HG03159 (cell line): ENCODE measurements around the gene NEK8.
A peak's percentile ranks its signal among the peaks of the same experiment; 100 is the strongest.
"Not testable (repeated sequence)": the region's sequence is repeated elsewhere in the genome, so short reads cannot be mapped to it uniquely, and the experiment has no call there.

ENCODE experiments used
- ATAC-seq: cut with Tn5 transposase; IDR thresholded peaks from one replicate; pipeline ENCODE4 v1.9.1; 2021; ENCODE audit warnings: mild to moderate bottlenecking, moderate library complexity; ENCODE audit not compliant: unreplicated experiment

Gene NEK8

DNA sequence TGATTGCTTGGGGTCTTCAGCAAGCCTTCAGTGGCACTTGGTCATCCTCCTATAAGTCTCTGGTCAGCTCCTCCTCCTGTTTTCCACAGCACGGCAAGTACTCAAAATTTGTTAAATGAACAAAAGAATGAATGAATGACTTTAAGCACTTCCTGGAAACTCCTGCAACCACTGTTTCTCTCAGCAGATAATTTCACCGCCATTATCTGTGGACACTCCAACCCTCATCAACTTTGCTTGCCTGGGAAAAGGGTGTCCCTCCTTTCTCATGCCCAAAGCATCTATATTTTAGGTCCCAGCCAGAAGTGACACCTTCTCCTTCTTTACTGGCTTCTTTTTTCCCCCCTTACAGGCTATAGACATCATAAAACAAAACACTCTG, 21.3 kb upstream of the NEK8 start:
- ATAC-seq = no peak

DNA sequence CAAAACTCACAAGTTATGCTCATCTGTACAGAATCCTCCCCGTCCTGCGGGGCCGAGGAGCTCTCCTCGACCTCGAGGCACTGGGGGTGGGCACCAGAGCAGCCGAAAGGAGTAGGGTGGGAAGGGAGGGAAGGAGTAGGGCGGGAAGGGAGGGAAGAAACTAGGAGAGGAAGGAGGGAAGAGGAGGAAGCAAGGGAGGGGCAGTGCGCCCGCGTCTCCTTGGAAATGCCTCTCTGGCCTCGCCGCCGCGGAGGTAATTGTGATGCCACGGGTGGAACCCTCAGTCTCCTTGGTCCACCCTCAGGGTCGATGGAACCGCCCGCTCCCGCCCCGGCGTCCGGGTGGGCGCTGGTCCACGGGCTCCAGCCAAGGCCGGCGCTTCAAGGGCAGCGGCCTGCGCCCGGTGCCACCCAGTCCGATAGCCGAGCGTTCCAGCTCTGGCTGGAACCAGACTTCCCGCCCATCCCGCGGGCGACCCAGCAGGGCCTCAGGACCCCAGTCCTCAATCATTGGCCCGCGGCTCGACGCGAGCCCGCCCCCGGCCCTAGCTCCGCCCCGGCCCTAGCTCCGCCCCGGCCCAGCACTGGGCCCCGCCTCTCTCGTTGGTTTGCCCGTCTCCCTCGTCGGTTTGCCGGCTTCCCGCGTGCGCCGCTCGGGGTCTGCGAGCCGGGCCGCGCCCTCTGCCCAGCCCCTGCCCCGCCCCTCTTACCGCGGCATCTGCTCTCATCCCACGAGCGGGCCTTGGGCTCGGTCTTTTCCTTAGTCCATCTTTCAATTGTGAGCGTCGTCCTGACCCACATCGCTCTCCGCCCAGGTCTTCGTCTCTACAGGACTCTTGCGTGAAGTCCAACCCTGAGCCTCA, 17.5 kb upstream of the NEK8 start:
- peak; percentile 71 for ATAC-seq

DNA sequence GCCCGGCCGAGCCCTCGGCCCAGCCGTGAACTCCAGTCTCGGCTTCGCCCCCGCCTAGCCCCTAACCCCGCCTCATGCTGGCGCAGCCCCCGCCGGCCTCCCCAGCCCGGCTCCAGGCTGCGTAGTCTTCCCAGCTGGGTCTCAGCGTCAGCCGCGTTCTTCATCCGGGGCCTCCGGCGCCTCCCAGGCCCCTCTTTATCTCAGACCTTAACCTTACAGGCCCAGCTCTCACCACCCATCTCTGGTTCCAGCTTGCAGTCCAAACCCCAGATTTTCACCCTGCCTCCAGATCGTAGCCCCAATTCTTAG, 16.9 kb upstream of the NEK8 start, which contains the start of gene PROCA1:
TSS of gene PROCA1 (minus strand) at position 166 of the 309 bp plus-strand sequence. CDS start 228 bp downstream, outside the sequence.
- peak; percentile 17 for ATAC-seq

DNA sequence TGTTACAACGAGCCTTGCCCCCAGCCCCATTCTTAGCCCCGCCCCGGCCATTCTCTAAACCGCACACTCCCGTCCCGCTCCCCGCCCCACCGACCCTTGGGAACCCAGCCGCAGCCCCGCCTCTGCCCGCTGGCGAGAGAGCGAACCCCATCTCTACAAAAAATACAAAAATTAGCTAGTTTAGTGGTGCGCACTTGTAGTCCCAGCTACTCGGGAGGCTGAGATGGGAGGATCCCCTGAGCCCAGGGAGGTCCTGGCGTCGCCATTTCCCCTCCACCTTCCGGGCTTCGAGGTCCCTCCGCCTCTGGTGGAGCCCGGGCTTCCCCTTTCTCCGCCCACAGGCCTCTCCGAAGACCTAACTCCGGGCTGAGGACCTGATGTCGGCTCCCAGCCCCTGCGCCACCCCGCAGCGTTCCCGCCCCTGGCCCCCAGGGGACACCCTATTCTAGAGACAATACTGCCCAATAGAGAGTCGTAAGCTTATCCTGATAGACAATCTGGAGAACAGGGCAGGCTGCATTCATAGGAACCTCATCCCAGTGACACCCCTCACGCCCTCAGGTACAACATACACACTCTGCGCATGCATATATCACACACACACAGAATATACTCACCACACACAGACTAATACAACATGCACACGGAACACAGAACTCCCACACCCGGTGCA, 16.4 kb upstream of the NEK8 start:
- ATAC-seq = no peak

DNA sequence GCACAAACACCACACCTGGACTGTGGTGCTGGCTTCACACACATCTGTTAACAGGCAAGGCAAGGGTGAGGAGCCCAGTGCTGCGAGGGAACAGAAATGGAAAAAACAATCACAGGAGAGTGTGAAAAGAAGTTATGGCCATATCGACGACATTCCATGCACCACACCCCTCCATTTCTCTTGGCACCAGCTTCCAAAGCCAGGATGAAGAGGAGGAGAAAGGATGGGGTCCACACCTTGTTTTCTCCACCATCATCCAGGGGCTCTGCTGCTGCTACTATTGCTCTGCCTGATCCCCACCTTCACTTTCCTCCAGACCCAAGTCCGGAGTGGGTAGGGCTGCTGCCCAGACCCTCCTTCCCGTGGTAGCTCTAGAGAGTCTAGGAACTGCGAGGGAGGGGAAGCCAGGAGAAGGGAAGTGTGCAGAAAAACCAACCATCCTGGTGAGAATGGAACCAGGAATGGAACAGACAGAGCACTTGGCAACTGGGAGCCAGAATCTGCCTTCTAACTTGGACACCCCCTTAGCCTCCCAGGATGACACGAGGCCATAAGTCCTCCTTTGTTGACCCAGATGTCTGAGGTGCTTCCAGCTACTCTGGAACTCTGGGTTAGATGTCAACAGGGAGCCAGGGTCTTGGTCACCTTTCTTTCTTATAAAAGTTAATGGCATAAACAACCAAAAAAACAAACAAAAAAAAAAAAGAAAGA, 15.7 kb upstream of the NEK8 start:
- no peak for ATAC-seq

DNA sequence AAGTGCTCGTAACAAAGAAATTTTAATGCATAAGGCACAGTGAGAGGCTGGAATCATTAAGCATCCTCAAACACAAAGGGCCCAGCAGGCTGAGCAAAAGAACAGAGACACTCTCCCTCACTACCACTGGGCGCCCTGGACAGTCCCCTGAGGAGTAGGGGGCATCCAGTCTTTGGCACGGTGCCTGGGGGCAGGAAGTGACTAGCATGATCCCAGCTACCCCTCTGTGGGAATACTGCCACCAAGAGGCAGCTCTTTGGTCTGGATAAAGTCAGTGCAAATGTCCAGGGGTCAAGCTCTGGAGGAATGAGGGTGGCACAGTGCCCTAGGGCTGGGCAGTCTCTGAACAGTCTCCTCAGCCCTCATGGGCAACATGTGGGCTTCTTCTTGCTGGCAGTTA, 14.3 kb upstream of the NEK8 start:
- no peak for ATAC-seq

DNA sequence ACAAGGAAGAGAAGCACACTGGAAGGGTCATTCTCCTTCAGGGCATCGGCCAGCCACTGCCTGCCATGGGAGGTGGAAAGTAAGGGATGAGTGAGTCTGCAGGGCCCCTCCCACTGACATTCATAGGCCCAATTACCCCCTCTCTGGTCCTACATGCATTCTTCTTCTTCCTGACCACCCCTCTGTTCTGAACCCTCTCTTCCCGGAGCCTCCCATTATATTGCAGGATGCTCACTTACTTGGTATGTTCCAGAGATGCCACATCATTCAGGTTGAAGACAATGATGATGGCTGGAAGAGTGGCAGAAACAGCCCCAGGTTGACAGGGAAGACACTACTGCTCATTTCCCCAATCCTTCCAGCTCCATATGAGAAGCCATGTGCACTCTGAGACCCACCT, 13.4 kb upstream of the NEK8 start:
- ATAC-seq = no peak

DNA sequence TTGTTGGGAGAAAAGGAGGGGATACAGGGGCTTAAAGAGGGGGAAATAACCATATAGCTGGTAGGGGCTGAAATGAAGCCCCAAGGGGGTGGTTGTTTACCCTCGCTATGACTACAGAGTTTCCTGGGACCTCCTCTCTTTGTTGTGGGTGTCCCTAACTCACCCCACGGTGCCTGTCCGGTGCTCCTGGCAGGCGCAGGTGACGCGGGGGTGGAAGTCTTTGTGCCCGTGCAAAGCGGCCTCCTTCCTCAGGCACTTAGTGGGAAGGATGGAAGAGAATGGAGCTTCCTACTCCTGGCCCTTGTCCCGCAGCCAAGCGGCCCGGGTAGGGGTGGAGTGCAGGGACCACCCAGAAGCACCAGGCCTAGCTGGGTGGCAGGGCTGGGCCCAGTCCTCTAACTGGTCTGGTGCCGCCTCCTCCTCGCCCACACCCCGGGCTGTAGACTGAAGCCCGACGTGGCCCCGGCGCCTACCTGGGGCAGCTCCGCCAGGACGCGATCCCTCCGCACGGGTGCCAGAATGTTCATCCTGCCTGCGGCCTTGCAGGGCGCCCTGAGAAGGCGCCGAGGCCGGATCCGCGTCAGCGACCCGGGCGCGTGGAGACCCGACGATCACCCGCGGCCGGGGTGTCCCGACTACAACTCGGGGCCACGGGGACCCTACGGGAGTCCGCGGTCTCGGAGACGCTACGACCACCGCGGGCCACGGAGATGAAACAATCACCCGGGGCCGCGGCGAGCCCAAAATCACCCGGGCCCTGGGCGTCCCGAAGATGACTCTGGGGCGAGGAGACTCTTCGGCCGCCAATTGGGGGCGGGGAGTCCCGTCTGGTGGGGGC, 11.6 kb upstream of the NEK8 start:
- no peak for ATAC-seq

DNA sequence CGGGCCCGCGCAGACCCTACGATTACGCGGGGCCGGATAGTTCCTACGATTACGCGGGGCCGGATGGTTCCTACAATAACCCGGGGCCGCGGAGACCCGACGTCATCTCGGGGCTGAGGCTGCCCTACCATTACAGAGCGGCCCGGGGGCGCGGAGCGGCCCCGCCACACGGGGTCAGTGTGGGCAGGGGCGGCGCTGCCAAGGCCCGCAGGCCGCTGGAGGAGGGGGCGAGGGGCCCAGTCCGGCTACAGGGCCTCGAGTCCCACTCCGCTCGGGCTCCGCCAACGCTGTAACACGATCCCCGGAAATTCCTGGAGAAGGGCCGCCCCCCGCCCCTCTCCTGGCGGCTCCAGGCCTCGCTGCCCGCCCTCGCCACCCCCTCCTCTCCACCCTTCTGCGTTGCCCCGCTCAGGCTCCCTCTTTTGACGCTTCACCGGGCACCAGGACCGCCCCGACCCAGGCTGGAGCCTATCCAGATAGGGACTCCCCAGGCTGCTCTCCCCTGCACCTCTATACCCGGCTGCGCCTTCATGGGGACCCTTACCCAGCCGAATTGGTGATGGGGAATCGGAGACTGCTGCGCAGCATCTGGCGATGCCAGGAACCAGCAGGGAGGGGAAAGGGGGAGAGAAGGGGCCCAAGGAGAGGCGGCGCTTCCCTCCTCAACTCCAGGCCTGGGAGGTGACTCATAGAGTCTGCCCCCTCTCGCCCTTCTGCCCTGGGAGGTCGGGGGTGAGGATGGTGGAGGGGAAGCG, 10.8 kb upstream of the NEK8 start, which contains the start of gene RAB34:
TSS of gene RAB34 (minus strand) at position 291 of the 755 bp plus-strand sequence. CDS start 602 bp downstream, outside the sequence.
- no peak for ATAC-seq

DNA sequence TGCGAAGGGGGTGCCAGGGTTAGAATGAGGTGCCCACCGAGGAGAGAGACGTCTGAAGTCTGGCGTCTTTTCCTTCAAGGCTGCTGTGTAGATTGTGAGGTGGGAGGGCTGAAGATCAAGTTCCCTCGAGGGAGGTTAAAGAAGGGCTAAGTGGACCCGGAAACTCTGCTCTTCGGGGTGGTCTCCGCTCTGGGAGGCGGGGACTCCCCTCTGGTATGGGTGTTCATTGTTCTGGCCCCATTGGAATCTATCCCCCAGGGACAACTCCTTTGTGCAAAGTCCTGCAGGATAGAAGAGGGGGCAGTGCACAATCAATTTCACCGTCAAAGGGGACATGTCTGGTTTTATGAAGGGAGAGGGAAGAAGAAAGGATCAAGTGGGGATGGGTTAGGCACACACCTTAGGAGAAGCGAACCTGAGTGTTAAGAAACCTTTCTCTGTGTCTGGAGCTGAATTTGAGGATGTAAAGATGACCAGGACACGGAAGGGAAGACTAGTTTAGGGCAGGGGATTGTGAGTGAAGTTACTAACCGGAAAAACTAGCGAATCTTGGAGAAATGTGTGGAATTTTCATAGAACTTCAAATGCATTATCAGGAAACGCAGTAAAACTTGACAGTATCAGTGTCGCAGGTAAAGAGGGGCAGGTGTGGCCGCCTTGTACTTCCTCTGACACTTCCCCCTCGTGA, 10.1 kb upstream of the NEK8 start:
- ATAC-seq = no peak

DNA sequence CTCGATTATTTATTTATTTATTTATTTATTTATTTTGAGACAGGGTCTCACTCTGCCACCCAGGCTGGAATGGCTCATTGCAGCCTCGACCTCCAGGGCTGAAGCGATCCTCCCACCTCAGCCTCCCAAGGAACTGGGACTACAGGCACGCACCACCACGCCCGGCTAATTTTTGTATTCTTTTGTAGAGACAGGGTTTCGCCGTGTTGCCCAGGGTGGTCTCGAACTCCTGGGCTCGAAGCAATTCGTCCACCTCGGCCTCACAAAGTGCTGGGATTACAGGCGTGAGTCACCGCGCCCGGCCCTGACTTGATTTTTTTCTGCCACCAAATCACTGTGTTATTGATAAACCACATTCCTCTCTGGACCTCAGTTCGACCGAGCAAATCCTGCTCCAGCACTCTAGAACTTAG, 9.6 kb upstream of the NEK8 start:
- no peak for ATAC-seq

DNA sequence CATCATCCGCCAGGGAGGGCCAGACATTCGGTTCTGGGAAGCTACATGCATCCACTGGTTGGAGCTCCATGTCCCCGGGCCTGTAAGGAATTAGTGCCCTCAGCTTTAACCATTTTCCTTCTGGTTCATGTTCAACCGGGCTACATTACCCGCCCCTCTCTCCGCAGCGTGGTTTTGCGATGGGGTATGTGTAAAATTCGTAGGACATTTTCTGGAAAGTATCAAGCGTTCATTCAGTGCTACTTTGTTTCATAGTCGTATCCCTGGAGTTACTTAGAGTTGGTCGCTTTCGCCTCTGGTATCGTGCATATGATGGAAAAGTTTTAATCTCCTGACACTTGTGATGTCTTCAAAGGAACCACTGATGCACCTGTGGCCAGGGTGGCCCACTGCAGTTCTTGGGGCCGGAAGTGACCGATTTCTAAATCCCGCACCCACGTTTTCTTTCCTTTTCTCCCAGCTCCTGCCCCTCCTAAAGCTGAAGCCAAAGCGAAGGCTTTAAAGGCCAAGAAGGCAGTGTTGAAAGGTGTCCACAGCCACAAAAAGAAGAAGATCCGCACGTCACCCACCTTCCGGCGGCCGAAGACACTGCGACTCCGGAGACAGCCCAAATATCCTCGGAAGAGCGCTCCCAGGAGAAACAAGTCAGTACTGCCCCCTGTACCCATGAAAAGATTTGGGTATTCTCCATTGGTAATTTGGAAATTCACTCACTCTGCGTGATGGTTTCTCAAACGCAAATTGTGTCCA, 8.2 kb upstream of the NEK8 start:
- ATAC-seq = no peak

DNA sequence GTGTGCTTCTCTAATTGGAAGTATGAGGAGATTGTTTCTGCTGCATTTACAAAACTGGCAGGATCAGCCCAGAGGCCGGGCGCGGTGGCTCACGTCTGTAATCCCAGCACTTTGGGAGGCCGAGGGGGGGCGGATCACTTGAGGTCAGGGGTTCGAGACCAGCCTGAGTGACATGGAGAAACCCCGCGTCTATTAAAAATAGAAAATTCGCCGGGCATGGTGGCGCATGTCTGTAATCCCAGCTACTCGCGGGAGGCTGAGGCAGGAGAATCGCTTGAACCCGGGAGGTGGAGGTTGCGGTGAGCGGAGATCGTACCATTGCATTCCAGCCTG, 7.6 kb upstream of the NEK8 start:
- ATAC-seq = not testable (repeated sequence)

DNA sequence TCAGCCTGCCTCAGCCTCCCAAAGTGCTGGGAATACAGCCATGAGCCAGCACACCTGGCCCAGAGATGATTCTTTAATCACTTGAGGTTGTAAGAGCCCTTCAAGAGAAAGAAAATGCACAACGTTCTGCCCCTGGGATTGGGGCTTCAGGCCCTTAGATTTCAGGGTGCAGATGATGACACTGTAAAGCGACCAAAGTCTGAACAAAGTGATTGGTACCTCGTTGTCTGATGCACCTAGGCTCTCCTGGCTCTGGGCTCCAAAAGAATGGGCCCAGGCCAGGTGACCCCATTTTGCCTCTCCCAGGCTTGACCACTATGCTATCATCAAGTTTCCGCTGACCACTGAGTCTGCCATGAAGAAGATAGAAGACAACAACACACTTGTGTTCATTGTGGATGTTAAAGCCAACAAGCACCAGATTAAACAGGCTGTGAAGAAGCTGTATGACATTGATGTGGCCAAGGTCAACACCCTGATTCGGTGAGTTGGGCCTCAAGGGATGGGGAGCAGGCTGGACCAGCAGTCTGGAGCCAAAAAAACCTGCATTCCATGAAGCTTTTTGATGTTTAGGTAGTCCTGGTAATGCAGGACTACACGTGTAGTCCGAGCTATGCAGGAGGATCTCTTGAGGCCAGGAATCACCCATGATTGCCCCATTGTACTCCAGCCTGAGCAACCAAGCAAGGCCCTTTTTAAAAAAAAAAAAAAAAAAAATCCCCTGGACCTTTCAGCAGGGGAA, 6.0 kb upstream of the NEK8 start:
- ATAC-seq = no peak

DNA sequence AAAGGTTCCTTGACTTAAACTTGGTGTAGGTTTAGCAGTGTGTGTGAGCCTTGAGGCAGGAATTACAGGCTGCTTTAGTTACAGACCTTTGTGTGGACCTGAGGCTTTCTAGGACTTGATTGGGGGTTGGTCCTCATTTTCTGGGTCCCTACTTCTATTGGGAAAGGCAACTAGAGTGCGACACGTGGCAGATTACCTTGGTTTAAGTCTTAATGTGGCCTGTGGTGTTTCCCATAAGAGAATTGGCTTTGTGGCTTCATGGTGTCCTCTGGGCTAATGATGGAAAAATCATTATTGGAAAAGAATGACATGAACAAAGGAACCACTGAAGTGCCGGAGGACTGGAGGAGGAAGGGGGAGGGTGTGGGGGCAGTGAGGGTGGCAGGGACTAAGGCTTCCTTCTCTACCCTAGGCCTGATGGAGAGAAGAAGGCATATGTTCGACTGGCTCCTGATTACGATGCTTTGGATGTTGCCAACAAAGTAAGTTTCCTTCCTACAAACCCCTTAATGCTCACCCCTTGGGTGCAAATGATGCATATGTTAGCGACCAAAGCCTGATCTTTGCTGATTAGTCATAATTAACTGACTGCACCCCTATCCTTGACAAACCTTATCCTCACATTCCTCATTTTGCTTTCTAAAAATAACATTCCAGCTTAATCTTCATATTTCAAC, 5.3 kb upstream of the NEK8 start:
- ATAC-seq = no peak

DNA sequence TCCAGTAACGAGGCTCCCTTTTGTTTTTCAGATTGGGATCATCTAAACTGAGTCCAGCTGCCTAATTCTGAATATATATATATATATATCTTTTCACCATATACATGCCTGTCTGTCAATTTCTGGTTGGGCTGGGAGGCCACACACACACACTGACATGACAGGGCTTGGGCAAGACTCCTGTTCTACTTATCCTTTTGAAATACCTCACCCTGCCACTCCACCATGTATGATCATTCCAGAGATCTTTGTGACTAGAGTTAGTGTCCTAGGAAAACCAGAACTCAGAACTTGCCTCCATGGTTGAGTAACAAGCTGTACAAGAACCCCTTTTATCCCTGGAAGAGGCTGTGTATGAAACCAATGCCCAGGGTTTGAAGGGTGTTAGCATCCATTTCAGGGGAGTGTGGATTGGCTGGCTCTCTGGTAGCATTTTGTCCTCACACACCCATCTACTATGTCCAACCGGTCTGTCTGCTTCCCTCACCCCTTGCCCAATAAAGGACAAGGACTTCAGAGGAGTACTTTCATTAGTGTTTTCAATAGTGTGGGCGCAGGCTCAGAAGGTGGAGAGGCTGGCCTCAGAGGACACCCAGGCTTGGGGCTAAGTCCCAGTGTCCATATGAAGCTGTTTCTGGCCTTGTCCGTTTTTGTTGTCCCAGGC, 4.6 kb upstream of the NEK8 start:
- ATAC-seq = not testable (repeated sequence)

DNA sequence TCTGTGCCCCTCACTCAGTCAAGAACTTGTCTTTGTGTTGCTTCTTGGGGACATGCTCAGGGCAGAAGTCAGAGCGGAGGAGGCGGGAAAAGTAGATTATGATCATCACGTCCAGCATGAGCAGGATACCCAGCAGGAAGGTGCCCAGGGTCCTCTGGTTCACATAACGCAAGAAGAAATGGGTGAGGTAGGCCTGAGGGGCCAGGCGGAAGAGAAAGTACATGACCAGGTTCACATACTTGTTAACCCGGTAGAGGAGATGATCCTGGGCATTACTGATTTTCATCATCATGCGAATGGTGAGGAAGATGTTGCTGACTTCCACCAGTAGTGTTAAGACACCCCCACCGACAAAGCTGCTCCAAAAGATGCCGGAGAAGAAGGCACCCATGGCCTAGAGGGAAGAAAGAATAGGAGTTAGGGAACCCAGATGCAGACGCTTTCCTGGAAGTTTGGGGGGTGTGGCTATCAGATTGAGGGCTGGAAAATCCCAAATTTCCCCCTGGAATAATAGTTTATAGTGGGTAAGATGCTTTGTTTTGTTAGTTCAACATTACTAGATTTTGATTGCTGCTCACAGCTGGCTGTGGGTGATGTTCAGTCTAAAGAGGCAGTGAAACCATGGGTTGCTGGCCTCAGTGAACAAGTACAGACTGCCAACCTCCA, 4.0 kb upstream of the NEK8 start:
- no peak for ATAC-seq
